ENCODE results near the gene CAPZA1.
"Not testable (repeated sequence)": the region's sequence is repeated elsewhere in the genome, so short reads cannot be mapped to it uniquely, and the experiment has no call there.

The CAPZA1 gene

DNA sequence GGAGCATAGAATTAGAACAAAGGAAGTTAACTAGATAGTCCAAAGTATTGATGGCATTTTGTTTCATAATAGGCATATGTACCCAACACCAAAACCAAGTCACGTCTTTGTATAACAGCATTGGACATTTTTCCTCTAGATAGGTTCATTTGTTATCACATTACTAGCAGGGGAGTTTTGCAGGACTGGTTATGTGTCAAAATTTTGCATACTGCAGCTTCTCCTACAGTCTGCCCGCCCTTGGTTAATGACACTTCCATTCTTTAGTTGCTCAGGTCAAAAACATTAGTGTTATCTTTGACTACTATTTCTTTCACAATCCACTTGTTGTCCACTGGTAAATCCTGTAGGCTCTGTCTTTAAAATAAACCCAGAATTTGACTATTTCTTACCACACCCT is 8.9 kb downstream of the CAPZA1 start:
- no peak for DNase-seq (ENCODE audit: low spot score)

- no peak for DNase-seq (ENCODE audit: low spot score)
These were observed 9.6 kb downstream of the CAPZA1 start for GRCh38 chr1:112629256-112629655.

- DNase-seq (ENCODE audit: low spot score): no peak
These were observed 14.0 kb downstream of the CAPZA1 start for GRCh38 chr1:112633628-112634027.

- no peak for DNase-seq (ENCODE audit: low spot score)
These were observed 14.7 kb downstream of the CAPZA1 start for GRCh38 chr1:112634367-112634766.

- no peak for DNase-seq (ENCODE audit: low spot score)
These were observed 16.4 kb downstream of the CAPZA1 start for GRCh38 chr1:112636056-112636455.

- DNase-seq (ENCODE audit: low spot score): no peak
These were observed 17.1 kb downstream of the CAPZA1 start for GRCh38 chr1:112636597-112637253.

GRCh38 chr1:112637254-112638109 is 17.9 kb downstream of the CAPZA1 start:
- DNase-seq (ENCODE audit: low spot score): peak; percentile 40

DNA sequence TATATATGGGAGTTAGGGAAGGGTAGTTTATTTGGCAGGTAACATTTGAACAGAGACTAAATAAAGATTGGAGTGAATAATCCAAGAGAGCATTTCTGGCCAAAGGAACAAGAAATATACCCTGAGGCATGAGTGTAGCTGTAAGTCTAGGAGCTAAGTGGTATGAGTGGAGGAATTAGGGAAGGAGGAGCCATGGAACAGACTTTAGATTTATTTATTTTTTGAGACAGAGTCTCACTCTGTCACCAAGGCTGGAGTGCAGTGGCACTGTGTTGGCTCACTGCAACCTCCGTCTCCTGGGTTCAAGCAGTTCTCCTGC is 18.4 kb downstream of the CAPZA1 start:
- no peak for DNase-seq (ENCODE audit: low spot score)

- DNase-seq (ENCODE audit: low spot score): not testable (repeated sequence)
These were observed 20.8 kb downstream of the CAPZA1 start for GRCh38 chr1:112640437-112640836.

GRCh38 chr1:112643080-112643479 is 23.4 kb downstream of the CAPZA1 start:
- no peak for DNase-seq (ENCODE audit: low spot score)

- DNase-seq (ENCODE audit: low spot score): no peak
These were observed 26.6 kb downstream of the CAPZA1 start for GRCh38 chr1:112646225-112646624.

DNA sequence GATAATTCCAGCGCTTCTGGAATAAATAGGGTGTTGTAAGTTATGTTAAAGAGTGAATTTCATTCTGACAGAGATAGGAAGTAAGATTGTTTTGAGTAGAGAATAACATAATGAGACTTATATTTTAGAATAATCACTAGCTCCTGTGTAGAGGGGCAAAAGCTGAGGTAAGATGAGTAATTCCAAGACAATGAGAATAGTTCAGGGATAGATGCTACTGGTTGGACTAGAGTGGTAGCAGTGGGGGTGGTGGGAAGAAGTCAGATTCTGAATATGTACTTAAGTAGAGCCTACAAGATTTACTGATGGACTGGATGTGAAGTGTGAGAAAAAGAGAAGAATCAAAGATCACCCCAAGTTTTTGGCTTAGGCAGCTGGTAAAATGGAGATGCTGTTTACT is 31.6 kb downstream of the CAPZA1 start:
- DNase-seq (ENCODE audit: low spot score): no peak

DNA sequence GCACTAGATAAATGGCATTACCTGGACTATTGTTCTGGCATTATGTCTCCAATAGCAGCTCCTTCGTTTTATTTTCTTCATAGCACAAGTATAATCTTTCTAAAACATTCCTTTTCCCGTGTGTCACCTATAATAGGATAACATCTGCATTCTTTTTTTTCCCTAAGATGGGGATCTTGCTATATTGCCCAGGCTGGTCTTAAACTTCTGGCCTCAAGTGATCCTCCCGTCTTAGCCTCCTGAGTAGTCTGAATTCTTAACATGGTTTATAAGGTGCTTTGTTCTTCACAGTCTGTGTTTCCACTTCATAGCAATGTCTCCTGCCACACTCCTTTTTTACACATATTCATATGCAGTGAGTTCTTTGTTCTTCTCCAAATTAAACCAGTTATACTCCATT is 46.2 kb downstream of the CAPZA1 start:
- no peak for DNase-seq (ENCODE audit: low spot score)

DNA sequence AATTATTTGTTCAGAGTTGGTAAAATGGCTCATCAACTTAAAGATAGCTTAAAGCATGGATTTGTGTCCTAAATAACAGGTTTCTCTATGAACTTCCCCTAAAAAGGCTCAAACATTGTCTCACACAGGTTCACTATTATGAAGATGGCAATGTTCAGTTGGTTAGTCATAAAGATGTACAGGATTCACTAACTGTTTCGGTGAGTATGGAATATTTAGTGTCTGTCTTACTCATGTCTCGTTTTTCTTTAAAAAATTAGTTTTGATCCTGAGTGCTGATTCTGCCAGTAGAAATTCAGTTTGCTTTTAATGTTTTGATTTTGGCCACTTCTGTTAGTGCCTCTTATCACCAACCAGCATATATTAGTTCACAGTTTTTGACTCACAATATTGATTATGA is 47.3 kb downstream of the CAPZA1 start:
- no peak for DNase-seq (ENCODE audit: low spot score)

- no peak for DNase-seq (ENCODE audit: low spot score)
These were observed 52.4 kb downstream of the CAPZA1 start for GRCh38 chr1:112672009-112672408.

- DNase-seq (ENCODE audit: low spot score): no peak
These were observed 53.2 kb downstream of the CAPZA1 start for GRCh38 chr1:112672842-112673241.

DNA sequence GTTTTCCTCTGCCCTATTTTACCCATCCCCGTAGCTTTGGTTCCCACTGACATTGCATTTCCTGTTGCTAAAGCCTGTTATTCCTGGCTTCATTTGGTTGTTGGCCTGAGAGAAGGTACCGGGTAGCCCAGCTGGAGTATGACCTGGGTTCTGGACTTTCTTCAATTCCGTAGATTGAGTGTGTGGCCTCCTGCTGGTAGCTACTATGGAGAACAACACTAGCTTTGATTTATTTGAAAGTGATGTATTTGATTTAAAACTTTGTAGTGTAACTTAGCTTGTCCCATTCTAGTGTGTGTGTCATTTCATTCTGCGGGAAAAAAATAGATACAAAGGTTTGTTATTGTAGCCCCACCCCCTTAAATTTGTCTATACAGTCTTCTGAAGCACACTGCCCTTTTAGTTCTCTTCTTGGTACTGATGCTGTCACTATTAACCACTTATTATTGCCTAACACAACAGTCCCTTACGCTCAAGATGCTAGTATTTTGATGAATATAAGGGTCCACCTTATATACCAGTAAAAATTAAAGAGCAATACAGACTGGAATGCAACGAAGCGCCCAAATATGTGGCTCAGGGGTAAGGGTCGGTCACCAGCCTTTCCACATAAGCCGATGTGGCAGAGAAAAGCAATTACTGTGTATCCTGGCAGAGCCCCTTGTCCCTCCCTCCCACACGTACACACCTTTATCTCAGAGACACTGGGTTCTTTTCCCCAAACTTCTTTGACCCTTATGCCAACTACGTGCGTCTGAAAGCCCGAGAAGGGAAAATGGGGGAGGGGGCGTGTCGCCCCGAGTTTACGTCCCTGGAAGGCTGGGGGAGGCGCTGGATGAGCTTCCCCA is 54.2 kb downstream of the CAPZA1 start:
- peak; percentile 51 for DNase-seq (ENCODE audit: low spot score)

DNA sequence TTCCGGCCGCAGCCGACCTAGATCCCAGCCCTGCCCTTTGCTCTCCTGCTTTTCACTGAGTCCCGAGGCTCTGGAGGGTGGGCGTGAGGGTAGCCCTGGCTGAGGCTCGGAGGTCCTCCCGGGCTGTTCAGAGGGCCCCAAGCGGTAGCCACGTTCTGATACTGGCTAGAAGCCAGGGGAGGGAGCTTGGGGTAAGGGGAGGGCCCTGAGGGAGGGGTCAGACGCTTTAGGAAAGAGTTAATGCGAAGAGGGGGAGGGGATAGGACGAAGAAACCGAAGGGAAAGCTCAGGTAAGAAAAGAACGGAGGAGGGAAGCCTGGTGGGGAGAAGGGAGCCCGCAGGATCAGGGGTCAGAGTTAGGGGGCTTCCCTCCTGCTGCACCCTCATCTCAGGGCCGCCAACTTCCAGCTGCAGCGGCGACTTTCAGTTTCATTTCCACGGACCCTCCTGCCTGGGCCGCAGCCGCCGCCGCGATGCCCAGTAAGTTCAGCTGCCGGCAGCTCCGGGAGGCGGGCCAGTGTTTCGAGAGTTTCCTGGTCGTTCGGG is 54.9 kb downstream of the CAPZA1 start, which contains the start of gene MOV10:
MOV10 (plus strand) TSS at position 220 of the 546 bp plus-strand sequence; CDS start at position 474, 254 bp downstream.
- peak; percentile 68 for DNase-seq (ENCODE audit: low spot score)

DNA sequence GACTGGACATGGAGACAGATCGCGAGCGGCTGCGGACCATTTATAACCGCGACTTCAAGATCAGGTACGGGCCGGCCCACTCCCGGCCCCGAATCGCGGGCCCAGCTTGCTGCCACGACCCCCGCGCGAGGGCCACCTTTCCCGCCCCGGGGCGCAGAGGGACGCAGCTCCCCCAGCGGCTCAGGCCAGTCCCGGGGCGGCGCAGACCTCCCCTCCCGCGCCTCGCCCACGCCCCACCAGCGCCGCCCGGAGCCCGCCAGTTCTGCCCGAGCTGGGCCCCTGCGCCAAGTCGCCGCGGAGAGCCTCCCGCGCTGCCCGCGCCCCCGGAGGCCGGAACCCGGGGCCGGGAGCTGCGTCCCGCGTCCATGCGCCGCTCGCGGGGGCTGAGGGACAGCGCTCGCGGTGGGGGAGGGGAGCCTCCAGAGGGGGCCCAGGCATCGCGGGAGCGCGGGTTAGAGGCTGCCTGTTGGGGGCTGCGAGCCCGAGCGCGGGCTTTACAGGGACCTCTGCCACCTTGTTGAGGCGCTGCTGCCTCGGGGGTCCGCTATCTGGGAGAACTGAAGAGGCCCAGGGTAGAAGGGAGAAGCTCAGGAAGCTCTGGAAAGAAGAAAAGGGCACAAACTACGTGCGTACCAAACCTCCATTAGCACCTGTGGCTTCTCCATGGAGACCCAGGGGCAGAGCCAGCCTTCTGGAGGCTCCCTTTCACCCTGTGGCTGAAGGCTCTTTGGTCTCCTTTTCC is 55.5 kb downstream of the CAPZA1 start:
- peak; percentile 54 for DNase-seq (ENCODE audit: low spot score)

DNA sequence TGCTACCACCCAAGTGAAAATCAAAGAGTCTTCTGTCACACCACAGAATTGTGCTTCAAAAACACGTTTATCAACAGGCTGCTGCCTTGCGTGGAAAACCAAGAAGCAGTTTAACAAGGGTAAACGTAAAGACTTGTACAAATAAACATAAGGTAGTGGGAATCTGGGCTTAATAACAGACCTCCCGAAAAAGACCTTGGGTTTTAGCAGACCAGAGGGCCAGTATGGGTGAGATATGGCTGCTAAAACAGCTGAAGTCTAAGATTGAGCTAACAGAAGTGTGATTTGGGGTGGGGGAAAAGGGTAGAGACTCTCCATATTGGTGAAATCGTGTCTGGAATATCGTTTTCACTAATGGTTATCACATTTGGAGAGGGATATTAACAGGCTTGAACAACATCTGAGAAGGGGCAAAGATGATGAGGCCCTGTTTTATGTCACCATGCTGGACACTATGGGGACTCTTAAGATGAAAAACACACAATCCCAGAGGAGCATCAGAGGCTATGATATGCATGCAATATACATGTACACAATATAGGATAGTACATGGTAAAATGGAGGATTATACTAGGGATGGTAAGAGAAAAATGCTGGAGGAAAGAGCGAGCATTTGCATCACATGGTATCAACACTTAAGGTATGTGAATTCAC is 56.2 kb downstream of the CAPZA1 start:
- DNase-seq (ENCODE audit: low spot score): no peak

GRCh38 chr1:112676543-112676942 is 56.9 kb downstream of the CAPZA1 start:
- no peak for DNase-seq (ENCODE audit: low spot score)
